Measurements from ENCODE around the gene CPM.
"Not testable (repeated sequence)": the region's sequence is repeated elsewhere in the genome, so short reads cannot be mapped to it uniquely, and the experiment has no call there.

The CPM gene

DNA sequence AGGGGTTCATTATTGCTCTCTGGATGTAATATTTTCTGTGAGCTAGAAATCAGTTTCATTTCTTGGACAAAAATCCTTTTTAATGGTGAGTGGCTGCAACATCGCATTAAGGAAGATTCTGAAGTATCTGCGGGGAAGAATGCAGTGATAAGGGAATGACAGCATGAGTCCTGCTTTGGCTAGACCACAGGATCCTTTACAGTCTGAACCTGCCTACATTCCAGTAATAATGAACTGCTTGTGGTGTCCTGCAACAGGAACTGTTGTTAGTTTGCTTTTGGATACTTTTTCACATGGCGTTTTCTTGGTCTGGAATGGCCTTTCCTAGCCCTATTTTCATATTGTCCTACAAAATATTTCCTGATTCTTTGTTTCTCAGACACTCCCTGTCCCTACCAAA is 109.3 kb downstream of the CPM start:
- no peak for DNase-seq

DNA sequence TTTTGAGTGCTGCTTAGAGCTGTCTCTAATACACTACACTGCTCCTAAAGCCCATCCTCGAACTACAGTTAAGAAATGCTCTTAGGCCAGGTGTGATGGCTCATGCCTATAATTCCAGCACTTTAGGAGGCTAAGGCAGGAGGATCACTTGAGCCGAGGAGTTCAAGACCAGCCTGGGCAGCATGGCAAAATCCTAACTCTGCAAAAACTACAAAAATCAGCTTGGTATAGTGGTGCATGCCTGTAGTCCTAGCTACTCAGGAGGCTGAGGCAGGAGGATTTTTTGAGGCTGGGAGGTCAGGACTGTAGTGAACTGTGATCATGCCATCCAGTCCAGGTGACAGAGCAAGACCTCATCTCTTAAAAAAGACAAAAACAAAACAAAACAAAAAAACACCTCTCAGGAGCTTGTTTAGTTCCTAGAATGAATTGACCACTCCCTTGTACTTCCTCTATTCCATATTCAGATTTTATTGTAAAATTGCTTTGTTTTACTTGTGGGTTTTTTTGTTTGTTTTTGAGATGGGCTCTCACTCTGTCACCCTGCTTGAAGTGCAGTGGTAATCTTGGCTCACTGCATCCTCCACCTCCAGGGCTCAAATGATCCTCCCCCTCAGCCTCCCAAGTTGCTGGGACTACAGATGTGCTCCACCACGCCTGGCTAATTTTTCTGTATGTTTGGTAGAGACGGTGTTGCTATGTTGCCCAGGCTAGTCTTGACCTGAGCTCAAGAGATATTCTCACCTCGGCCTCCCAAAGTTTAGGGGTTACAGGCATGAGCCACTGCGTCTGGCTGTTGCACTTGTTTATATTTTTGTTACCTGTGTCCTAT is 111.4 kb downstream of the CPM start:
- no peak for DNase-seq

DNA sequence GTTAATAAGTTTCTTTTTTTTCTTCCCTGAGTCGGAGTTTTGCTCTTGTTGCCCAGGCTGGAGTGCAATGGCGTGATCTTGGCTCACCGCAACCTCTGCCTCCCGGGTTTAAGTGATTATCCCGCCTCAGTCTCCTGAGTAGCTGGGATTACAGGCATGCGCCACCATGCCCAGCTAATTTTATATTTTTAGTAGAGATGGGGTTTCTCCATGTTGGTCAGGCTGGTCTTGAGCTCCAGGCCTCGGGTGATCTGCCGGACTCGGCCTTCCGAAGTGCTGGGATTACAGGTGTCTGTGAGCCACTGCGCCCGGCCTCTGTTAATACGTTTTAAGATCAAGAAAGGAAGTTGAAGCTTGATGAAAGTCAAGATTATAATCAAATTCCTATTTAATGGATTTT is 113.5 kb downstream of the CPM start:
- DNase-seq: not testable (repeated sequence)

DNA sequence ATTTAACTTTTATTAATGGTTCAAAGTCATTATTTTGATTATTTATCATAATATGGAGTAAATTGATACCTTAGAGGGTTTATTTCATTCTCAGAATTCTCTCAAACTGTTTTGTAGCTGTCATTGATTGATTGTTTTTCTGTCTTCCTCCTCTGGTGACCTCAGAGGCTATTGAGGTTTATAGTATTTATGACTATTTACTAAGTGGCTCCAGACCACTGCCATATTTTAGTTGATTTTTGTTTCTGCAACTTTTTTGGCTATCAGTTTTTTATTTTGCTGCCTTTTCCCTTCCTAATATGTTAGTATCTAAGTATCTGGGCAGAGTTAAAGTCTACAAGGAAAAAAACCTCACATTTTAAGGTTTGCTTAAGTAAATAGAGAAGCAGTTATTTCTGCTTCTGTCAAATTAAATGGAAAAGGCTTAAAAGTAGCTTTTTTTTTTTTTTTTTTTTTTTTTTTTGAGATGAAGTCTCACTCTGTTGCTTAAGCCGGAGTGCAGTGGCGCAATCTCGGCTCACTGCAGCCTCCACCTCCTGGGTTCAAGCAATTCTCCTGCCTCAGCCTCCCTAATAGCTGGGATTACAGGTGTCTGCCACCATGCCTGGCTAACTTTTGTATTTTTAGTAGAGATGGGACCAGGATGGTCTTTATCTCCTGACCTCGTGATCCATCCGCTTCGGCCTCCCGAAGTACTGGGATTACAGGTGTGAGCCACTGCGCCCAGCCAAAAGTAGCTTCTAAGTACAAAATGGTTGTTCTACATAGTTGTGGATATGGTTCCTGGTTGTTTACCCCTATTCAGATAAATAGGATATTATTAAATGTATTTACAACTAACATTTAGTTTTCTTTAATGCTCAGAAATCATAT is 116.8 kb downstream of the CPM start:
- no peak for DNase-seq

DNA sequence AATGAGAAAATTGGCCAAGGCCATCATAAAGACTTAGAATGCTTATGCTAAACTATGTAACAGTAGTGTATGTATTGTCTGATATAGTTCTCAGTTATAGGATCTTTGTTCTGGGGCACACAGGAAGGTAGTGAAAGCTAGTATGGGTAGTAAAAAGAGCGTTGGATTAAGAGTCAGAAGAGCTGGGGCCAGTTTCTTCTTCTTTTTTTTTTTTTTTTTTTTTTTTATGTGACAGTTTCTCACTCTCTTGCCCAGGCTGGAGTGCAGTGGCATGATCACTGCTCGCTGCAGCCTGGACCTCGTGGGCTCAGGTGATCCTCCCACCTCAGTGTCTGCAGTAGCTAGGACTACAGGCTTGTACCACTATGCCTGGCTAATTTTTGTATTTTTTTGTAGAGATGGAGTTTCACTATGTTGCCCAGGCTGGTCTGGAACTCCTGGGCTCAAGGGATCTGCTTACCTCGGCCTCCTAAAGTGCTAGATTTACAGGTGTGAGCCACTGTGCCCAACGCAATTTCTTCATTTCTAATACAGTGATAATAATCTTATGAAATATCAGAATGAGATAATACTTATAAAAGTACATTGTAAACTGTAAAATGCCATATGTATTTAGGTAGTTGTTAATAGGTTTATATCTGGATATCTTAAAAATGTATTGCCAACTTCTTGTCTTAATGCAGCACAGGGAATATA is 117.6 kb downstream of the CPM start:
- DNase-seq: no peak

DNA sequence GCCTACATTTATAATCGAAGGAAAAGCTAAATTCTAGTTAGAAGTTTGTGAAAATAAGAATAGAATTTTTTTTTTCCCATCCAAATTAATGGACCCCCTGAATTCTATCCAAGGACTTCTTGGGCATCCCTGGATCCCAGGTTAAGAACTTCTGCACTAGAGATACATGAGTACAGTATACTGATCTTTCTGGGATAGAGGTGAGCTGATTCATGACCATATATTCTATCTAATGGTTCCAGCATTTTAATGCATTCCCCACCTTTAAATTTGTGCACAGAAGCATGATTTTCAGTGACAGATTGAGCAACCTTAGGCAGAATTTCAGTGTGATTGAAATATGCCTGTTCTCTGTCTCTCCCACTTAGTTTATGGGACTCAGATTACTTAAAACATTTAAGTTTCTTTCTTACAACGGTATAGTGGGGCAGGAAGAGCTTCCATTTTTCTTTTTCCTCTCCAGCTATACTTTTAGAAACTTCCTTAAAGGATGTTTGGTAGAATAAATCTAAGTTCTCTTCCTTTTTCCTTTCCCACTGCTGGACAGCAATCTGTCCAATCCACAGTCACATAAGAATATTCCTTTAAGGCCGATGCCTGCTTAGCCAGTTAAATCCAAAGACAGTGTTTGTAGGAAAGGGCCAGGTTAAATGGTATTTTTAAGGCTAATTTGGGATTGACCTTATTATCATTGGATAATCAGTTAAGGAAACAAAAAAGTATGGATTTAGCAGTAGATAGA is 118.3 kb downstream of the CPM start:
- no peak for DNase-seq

DNA sequence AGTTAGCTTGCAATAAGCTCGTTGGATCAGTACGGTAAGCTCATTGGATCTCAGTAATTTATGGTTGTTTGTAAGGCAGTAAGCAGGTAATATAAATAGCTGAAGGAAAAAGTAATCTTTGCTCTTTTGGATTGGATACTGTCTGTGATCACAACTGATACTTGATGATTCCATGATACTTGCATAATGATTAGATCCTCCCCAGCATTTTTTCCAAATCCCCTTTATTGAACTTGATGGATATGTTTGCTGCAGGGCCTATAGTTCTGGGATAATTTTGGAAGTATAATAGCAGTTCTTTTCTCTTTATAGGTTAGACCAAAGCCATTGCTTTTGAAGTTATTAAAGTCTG is 119.8 kb downstream of the CPM start:
- DNase-seq: no peak

DNA sequence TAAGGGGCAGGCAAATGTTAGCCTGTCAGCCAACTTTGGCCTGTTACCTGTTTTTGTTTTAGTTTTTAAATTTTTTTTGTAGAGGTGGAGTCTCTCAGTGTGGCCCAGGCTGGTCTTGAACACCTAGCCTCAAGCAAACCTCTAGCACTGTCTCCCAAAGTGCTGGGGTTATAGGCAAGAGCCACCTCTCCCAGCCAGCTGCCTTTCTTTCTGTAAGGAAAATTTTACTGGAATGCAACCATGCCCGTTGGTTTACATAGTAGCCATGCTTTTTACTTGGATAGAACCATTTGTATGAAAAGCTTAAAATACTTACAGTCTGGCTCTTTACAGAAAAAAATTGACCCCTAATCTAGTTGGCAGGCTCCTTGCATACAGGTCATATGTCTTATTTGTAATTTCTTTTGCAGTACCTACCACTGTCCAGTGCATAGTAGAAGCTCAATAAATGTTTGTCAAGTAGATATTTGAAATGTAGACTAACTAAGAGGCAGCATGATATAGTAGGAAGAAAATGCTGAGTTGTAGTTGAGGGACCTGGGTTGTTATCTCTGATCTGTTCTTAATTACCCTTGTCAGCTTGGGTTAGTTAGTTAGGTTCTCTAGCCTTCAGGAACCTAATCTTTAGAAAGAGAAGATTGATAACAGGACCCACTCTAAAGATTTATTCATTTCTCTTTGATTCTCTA is 120.3 kb downstream of the CPM start:
- DNase-seq: no peak

DNA sequence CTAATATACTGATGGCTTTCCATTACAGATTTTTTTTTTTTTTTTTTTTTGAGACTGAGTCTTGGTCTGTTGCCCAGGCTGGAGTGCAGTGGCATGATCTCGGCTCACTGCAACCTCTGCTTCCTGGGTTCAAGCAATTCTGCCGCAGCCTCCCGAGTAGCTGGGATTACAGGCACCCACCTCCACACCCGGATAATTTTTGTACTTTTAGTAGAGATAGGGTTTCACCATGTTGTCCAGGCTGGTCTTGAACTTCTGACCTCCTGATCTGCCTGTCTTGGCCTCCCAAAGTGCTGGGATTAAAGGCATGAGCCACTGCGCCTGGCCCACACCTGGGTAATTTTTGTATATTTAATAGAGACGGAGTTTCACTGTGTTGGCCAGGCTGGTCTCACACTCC is 121.4 kb downstream of the CPM start:
- DNase-seq: not testable (repeated sequence)

DNA sequence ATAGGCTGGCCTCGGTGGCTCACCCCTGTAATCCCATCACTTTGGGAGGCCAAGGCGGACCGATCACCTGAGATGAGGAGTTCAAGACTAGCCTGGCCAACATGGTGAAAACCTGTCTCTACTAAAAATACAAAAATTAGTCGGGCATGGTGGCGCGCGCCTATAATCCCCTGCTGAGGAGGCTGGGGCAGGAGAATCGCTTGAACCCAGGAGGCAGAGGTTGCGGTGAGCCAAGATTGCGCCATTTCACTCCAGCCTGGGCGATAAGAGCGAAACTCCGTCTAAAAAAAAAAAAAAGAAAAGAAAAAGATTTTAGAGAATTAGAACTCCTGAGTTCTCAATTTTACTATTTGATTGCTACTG is 123.0 kb downstream of the CPM start:
- DNase-seq: not testable (repeated sequence)

DNA sequence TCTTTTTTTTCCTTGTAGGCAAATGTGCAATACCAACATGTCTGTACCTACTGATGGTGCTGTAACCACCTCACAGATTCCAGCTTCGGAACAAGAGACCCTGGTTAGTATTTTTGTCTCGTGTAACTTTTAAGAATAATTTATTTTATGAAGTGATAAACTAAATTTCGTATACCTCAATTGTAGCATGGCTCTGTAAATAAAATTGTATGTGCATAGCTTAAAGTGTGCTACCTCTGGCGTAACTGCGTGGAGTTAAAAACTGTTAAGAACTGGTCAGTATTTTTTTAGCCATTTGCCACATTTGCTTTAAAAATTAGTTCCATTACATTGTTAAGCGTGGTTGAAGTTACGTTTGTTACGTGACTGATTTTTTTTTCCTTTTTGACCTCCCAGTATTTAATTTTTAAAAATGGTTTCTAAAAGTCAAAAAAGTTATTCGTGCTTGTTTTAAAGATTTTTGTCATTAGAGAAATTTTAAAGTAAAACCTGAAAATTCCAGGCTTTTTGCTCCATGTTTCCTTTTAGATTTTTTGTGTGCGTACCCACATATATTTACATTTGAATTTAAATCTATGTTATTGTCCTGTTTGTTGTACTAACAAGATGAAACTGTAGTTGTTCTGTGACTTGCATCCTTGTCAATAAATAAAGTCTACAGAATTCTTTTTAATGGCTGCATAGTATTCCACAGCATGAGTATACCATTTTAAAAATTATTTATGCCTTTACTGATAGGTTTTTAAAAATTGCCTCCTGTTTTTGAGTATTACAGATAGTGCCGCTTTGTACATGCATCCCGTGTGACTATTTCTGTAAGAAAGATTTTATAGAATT is 123.6 kb downstream of the CPM start:
- DNase-seq: no peak

DNA sequence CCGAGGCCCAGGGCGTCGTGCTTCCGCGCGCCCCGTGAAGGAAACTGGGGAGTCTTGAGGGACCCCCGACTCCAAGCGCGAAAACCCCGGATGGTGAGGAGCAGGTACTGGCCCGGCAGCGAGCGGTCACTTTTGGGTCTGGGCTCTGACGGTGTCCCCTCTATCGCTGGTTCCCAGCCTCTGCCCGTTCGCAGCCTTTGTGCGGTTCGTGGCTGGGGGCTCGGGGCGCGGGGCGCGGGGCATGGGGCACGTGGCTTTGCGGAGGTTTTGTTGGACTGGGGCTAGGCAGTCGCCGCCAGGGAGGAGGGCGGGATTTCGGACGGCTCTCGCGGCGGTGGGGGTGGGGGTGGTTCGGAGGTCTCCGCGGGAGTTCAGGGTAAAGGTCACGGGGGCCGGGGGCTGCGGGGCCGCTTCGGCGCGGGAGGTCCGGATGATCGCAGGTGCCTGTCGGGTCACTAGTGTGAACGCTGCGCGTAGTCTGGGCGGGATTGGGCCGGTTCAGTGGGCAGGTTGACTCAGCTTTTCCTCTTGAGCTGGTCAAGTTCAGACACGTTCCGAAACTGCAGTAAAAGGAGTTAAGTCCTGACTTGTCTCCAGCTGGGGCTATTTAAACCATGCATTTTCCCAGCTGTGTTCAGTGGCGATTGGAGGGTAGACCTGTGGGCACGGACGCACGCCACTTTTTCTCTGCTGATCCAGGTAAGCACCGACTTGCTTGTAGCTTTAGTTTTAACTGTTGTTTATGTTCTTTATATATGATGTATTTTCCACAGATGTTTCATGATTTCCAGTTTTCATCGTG is 124.4 kb downstream of the CPM start:
- DNase-seq: peak; percentile 37

DNA sequence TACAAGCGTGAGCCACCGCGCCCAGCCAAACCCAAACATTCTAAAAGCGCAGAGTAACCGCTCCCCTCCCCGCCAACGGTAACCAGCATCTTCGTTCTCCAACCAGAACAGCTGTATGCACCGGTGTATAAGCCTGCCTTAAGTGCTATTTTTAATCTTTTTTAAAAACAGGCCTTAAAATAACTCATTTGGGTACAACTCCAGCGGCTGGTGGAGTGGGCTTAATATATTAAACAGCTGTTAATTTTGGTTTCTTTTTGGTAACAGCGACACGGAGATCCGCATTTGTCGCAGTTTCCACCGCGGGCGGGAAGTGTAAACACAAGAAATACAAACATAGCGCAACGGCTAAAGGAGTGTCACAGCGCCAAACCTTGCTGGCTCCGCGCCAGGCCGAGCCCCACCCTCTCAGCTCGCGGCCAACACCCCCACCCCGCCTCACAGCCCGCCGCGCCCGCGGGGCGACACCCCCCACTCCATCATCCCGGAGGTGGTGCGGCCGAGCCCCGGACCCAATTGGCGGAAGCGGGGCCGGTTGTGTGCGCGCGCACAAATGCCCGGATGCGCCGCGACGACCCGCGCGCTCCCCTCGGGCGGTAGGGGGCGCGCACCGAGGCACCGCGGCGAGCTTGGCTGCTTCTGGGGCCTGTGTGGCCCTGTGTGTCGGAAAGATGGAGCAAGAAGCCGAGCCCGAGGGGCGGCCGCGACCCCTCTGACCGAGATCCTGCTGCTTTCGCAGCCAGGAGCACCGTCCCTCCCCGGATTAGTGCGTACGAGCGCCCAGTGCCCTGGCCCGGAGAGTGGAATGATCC is 125.2 kb downstream of the CPM start, which contains the start of gene MDM2:
Gene MDM2, plus strand, starts transcription at position 602 of the 812 bp plus-strand sequence. CDS start 301 bp downstream, outside the sequence.
- DNase-seq: peak; percentile 97

DNA sequence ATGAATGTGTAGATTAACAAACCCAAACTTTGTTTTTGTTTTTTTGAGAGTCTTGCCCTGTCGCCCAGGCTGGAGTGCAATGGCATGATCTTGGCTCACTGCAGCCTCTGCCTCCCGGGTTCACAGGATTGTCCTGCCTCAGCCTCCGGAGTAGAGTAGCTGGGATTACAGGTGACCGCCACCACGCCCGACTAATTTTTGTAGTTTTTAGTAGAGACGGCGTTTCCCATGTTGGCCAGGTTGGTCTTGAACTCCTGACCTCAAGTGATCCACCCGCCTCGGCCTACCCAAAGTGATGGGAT is 125.7 kb downstream of the CPM start:
- DNase-seq: not testable (repeated sequence)

DNA sequence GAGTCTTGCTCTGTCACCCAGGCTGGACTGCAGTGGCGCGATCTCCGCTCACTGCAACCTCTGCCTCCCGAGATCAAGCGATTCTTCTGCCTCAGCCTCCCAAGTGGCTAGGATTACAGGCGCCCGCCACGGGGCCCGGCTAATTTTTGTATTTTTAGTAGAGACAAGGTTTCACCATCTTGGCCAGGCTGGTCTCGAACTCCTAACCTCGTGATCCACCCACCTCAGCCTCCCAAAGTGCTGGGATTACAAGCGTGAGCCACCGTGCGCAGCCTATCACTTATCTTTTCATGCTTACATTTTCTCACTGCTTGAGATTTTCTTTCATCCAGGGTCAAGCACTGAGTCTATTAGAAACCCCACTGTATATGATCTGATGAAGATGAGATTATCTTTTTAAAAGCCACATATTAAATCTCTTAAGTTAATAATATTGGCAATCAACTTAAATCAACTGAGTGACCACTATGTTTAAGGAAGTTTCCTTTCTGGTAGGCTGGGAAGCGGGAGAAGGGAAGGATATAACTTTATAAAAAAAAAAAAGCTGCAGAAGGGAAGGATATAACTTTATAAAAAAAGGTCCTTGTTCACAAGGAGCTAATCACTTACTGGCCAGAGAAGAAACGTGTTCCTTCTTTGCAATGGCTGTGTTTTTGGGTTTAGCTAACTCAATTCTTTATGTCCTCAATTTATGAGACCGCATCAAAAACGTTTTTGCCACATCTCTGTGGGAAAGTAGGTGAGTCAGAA is 126.3 kb downstream of the CPM start:
- DNase-seq: no peak

DNA sequence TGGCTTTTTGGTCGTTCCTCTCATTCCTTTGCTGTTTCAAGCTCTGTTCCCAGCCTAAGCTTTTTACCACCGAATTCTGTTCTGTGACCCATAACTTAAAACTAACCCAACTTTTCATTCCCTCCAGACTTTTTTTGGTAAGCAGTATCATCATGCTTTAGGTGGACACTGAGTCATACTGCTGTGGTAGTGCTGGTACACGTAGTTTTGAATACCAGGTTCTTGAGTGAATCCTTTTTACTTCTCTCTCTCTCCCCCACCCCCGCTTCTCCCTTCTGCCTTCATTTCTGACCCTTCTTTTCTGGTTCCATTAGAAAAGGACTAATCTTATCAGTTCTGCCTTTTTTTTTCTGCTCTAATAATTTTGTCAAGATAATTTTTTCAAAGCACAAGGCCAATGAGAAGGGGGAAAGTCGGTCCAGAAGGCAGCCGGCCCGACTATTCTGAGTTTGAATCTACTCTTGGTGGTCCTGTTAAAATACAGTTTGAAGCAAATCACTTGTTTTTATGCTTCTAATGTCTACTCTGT is 127.3 kb downstream of the CPM start:
- no peak for DNase-seq

DNA sequence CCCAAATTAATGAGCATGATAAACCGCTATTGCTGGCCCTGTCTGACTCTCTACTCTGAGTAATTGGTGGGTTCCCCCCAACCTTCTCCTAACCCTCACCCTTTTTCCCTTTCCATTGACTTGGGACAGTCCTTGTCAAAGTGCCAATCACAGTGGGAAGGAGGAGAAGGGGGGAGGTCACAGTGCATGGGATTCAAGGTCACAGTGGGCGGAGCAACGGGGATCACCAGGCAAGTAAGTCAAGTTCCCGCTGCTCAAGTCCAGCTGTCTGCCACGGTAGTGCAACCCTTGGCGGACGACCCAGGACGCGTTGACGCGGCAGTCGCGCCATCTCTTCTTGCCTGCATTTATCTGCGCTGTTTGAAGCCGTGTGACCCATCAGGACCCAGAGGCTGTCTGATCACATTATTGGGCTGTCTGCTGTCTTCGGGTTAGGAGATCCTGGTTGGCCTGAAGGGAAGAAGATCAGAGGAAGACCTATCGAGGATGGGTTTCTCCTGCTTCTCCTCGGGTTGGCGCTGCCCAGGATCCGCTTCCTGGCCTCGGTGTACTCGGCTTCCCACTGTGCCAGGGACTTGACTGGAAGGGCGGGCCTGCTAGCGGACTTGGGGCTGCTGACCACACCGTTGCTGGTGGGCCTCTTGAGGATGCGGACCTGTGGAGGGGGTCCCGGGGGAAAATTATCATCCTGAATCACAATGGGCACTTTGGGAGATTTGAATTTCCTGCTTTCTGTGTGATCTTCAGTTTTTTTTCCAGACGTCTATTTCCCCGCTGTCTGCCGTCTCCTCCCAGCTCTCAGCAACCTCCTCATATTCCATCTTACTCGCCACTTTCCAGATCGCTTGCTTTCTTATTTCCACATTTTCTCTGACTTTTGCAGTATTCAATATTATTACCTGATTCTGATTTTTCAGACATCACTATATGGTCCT is 128.0 kb downstream of the CPM start:
- DNase-seq: no peak

Data from activated CD4-positive, alpha-beta T cell treated with anti-CD3 and anti-CD28 coated beads, Interleukin-2, amount 50 U/mL, for 1 hour (primary cell).